IPS DF 6.9 (cell line): ENCODE data around the gene SNX17.
"Not testable (repeated sequence)": the region's sequence is repeated elsewhere in the genome, so short reads cannot be mapped to it uniquely, and the experiment has no call there.

ENCODE experiments used
- DNase-seq: peaks from one replicate; pipeline ENCODE4 v3.0.0-alpha.2; 2013; ENCODE audit warnings: low read depth, low spot score
- H3K27ac ChIP-seq: one replicate; pipeline ENCODE4 v1.5.1; 2013; ENCODE audit warnings: low read length, control low read depth
- H3K27me3 ChIP-seq: 2 replicates; pipeline ENCODE4 v1.6.1; 2013; ENCODE audit warnings: mild to moderate bottlenecking, low read length; ENCODE audit not compliant: control insufficient read depth, insufficient read depth
- H3K36me3 ChIP-seq: 2 replicates; pipeline ENCODE4 v1.6.1; 2013; ENCODE audit warnings: low read length; ENCODE audit not compliant: control insufficient read depth, insufficient read depth
- H3K4me1 ChIP-seq: 2 replicates; pipeline ENCODE4 v1.6.1; 2013; ENCODE audit warnings: low read length; ENCODE audit not compliant: control insufficient read depth, insufficient read depth
- H3K4me3 ChIP-seq: 2 replicates; pipeline ENCODE4 v1.5.1; 2013; ENCODE audit warnings: mild to moderate bottlenecking, low read length
- H3K9me3 ChIP-seq: 2 replicates; pipeline ENCODE4 v1.6.1; 2013; ENCODE audit warnings: low read length, inconsistent platforms; ENCODE audit not compliant: control insufficient read depth, insufficient read depth
- WGBS: extraction: QIAGEN DNeasy Blood & Tissue Kit; methylation state at CpG from one replicate; pipeline ENCODE4 v1.1.7; 2013; ENCODE audit warnings: mixed read lengths, missing lambda C conversion rate; ENCODE audit not compliant: insufficient read length, insufficient coverage; 5-methylcytosine and 5-hydroxymethylcytosine counted together

The SNX17 gene

GRCh38 chr2:27407798-27408491 is 37.5 kb downstream of the SNX17 start:
- 100% methylated on average over 1 of the region's 16 CpGs for WGBS
- DNase-seq, result no peak
- no peaks in the 10 kb centered on the region; the same call in 1 of the 2 replicates for H3K4me1 ChIP-seq
- H3K27me3 ChIP-seq, result no peaks in the 10 kb centered on the region
- H3K36me3 ChIP-seq, result no peaks in the 10 kb centered on the region
- H3K27ac ChIP-seq, result no peak overlapping the region
- H3K4me3 ChIP-seq, result peak overlapping the region; percentile 40; the same call in 1 of the 2 replicates
- H3K9me3 ChIP-seq, result no peaks in the 10 kb centered on the region

GRCh38 chr2:27408601-27409320 is 38.3 kb downstream of the SNX17 start:
- WGBS, result no CpG with 5 or more reads among the region's 33 CpGs
- Histone ChIP-seq H3K36me3 (no peaks in the 10 kb centered on the region), H3K4me3 (peak overlapping the region; percentile 94), H3K27ac (no peak overlapping the region), H3K4me1 (no peaks in the 10 kb centered on the region; the same call in 1 of the 2 replicates), H3K9me3 (no peaks in the 10 kb centered on the region), H3K27me3 (no peaks in the 10 kb centered on the region)
- no peak for DNase-seq

DNA sequence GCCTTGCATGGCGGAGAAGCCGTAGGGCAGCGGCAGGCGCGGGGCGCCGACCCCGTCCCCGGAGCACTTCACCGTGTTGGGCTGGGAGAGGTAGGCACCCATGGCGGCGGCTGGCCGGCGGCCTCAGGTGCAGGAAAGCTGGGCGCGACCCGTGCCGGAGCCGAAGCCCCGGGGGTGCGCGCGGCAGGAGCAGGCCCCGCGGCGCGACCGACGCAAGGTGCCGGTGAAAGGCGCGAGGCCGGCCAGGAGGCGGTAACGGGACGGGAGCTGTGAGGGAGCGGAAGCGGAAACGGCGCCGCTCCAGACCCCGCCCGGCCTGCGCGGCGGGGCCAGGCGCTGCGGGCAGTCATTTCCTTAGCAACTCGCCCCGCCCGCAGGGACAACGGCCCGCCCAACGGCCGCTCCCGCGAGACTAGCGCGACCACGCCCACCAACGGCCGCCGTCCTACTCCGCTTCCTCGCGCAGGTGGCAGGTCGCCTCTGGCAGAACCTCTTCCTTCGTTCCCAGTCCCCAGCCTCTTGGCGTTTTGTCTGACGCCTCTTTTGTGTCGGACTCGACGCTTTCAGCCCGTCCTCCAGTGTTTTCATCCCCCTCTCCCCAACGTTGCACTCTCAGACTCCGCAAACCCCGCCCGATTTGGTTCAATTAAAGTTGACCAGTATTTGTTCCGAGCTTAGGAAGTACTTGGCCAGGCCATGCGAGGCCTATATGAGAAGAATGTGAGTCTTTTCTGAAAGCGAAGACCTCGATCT is 39.1 kb downstream of the SNX17 start, which contains the start of gene PPM1G:
TSS of gene PPM1G (minus strand) at position 271 of the 753 bp plus-strand sequence. CDS start at position 102, 169 bp downstream.
- no peak within 1 kb of the TSS for H3K27ac ChIP-seq
- WGBS, result no CpG with 5 or more reads among the region's 82 CpGs

GRCh38 chr2:27412419-27413152 is 42.2 kb downstream of the SNX17 start:
- Histone ChIP-seq H3K27me3 (no peaks in the 10 kb centered on the region), H3K4me1 (no peaks in the 10 kb centered on the region; the same call in 1 of the 2 replicates), H3K9me3 (no peaks in the 10 kb centered on the region), H3K36me3 (no peaks in the 10 kb centered on the region), H3K27ac (no peak overlapping the region), H3K4me3 (no peak overlapping the region)
- no CpG with 5 or more reads among the region's 9 CpGs for WGBS
- DNase-seq, result no peak

More for the DNA sequence above, 39.1 kb downstream of the SNX17 start, which contains the start of gene PPM1G:
- DNase-seq, result peak; percentile 85
- Histone ChIP-seq H3K27me3 (no peaks in the 10 kb centered on the region), H3K36me3 (no peaks in the 10 kb centered on the region), H3K4me1 (no peaks in the 10 kb centered on the region; the same call in 1 of the 2 replicates), H3K4me3 (peak within 1 kb of the TSS; percentile 94), H3K9me3 (no peaks in the 10 kb centered on the region)

DNA sequence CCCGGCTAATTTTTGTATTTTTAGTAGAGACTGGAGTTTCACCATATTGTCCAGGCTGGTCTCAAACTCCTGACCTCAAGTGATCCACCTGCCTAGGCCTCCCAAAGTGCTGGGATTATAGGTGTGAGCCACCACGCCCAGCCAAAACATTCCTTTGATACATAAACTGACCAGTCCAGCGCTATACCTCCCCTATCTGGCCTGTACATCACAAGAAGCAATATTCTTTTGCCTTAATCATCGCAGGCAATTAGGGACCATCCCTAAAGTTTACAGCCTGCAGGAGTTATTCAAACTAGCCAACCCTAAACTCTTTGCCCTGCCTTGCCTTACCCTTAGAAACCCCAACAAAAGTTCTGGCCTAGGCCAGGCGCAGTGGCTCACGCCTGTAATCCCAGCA is 45.7 kb downstream of the SNX17 start:
- WGBS, result no CpG with 5 or more reads among the region's 6 CpGs
- no peak for DNase-seq
- Histone ChIP-seq H3K27me3 (no peaks in the 10 kb centered on the region), H3K4me3 (no peak overlapping the region), H3K27ac (no peak overlapping the region), H3K9me3 (no peaks in the 10 kb centered on the region), H3K36me3 (no peaks in the 10 kb centered on the region), H3K4me1 (no peaks in the 10 kb centered on the region)

GRCh38 chr2:27420996-27421395 is 50.6 kb downstream of the SNX17 start:
- Histone ChIP-seq H3K9me3 (no peaks in the 10 kb centered on the region), H3K27me3 (no peaks in the 10 kb centered on the region), H3K4me3 (no peak overlapping the region), H3K36me3 (no peaks in the 10 kb centered on the region), H3K27ac (no peak overlapping the region), H3K4me1 (no peaks in the 10 kb centered on the region)
- DNase-seq, result no peak

GRCh38 chr2:27421660-27422250 is 51.3 kb downstream of the SNX17 start:
- no peak for DNase-seq
- no peaks in the 10 kb centered on the region for H3K36me3 ChIP-seq
- H3K27ac ChIP-seq, result no peak overlapping the region
- H3K27me3 ChIP-seq, result no peaks in the 10 kb centered on the region
- H3K4me3 ChIP-seq, result no peak overlapping the region
- H3K4me1 ChIP-seq, result no peaks in the 10 kb centered on the region
- no CpG with 5 or more reads among the region's 4 CpGs for WGBS
- no peaks in the 10 kb centered on the region for H3K9me3 ChIP-seq

DNA sequence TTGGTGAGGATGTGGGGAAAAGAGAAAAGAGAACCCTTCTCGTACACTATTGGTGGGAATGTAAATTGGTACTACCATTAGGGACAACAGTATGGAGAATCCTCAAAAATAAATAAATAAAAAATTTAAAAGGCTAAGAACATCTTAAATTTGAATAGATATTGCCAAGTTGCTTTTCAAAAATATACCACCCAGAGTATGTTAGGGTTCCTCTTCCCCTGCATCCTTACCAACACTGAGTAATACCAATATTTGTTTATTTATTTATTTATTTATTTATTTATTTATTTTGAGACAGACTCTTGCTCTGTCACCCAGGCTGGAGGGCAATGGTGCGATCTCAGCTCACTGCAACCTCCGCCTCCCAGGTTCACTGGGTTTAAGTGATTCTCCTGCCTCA is 52.5 kb downstream of the SNX17 start:
- no peaks in the 10 kb centered on the region; the same call in 1 of the 2 replicates for H3K4me1 ChIP-seq
- no peaks in the 10 kb centered on the region for H3K9me3 ChIP-seq
- no peak for DNase-seq
- WGBS, result no CpG with 5 or more reads among the region's 3 CpGs
- no peak overlapping the region for H3K4me3 ChIP-seq
- no peaks in the 10 kb centered on the region for H3K36me3 ChIP-seq
- no peak overlapping the region for H3K27ac ChIP-seq
- no peaks in the 10 kb centered on the region for H3K27me3 ChIP-seq

GRCh38 chr2:27425039-27425438 is 54.6 kb downstream of the SNX17 start:
- H3K27me3 ChIP-seq, H3K9me3 ChIP-seq, H3K36me3 ChIP-seq, H3K4me3 ChIP-seq, H3K27ac ChIP-seq, DNase-seq, H3K4me1 ChIP-seq: not testable (repeated sequence)
- WGBS, result no CpG with 5 or more reads among the region's 10 CpGs
